H54 (cell line): ENCODE measurements around the gene RNLS.
A peak's percentile ranks its signal among the peaks of the same experiment; 100 is the strongest.

Experiments
- DNase-seq: peaks from one replicate; pipeline ENCODE4 v3.0.0; 2011; ENCODE audit warnings: low spot score, mixed read lengths; ENCODE audit not compliant: insufficient read length
- FAIRE-seq: peaks from 3 replicates; lab custom pipeline; 2011; peaks lifted over from hg19 to GRCh38; lab: Jason Lieb, UNC
- POLR2A ChIP-seq: IDR thresholded peaks from 2 replicates; pipeline ENCODE4 v1.6.1; 2011; ENCODE audit warnings: low read depth, mild to moderate bottlenecking, low read length

Gene RNLS

DNA sequence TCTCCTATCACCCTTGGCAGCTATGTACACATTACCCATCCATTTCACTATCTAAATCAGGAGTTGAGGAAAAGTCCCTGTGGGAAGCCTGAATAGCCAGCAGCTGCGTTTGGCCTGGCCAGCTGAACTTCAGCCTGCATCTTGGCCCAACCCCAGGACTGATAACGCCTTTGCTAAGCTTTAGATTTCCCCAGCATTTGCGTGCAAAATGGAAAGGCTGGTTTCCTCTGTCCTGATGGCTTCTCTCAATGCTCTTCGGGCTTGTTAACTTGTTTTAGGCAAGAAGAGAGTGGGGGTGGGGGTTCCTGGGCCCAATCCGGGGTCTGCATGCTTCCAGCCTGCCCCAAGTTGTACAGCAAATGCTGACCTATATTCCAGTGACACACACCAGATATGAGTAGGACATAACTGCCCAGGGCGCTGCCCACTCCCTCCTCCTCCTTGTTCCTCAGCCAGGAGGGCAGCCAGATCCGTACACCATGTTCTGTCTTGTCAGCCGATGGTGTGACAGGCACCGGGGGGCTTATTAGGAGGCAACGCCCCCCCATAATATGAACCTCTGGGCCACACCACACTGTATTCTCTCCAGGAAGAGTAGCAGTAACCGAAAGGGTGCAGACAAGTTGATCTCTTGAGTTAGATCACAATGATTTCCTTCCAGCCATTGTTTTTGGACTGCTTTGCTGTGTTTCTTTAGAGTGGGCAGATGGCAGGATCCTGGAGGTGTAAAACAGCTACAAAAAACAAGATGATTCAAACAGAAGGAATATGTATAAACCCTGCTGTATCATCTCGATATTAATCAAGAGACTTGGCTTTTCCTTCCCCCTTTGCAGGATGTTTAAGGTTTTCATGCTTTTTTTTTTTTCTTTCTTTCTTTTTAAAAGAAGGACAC, 339.0 kb downstream of the RNLS start:
- DNase-seq, result peak; percentile 72
- TF ChIP-seq POLR2A, result no peak
- FAIRE-seq, result peak; percentile 97

DNA sequence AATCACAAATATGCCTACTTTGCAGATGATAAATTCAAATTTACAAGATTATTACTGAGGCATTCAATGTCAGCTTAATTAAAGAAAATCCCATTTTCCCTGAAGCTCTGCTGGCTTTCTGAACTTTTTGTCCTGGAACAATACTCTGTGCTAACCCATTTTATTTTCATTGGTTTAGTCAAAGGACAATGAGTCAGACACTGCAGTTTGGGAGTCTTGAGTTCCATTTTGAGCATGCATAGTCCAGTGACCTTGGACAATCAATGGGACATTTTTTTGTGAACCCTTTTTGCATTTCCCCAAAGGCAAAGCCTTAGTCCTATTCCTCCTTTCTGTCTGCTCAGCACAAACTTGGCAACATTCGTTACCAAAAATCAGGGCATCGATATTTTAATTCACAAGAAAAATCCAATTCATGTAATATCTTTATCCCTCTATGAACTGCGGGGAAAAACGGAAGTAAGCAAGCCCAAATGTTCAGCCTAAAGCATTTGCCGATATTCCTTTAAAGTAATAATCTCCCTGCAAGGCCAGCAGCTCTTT, 339.8 kb downstream of the RNLS start:
- TF ChIP-seq POLR2A, result no peak
- DNase-seq (no peak), FAIRE-seq (no peak)

DNA sequence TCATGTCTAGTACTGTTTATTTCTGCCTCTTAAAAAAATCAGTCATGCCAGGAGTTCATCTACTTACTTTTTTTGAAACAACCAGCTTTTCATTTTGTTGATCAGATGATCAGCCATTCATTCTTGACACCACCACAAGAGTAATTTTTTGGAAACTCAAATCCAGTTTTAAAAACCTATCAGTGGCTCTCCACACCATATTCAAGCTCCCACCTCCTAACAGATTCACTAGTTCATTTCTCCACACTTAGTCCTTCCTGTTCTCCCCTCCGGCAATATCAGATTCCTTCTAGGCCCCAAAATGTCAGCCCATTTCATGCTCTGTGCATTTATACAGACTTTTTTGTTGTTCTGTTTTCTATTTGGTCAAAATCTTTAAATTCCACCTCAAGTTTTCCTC, 341.6 kb downstream of the RNLS start:
- FAIRE-seq (no peak), DNase-seq (no peak)
- no peak for TF ChIP-seq POLR2A

GRCh38 chr10:88239212-88239611, 343.9 kb downstream of the RNLS start:
- no peak for DNase-seq
- FAIRE-seq, result no peak
- no peak for TF ChIP-seq POLR2A

DNA sequence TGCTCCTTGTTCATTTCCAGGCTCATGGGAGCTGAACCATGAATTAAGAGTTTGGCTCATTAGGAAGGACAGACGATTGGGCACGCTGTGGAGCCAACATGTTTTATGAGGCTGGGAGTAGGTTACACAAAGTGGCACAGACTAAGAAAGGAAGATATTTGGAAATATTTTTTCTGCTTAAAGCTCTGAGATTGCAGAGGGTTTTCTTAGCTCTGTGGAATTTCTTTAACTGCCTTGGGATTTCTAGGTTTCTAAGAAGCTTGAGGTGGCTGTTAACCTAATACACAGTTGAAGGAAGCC, 344.6 kb downstream of the RNLS start:
- TF ChIP-seq POLR2A, result no peak
- FAIRE-seq, result peak; percentile 11

GRCh38 chr10:88237896-88238614, 345.1 kb downstream of the RNLS start:
- no peak for TF ChIP-seq POLR2A
- FAIRE-seq (peak; percentile 57), DNase-seq (no peak)

More for the DNA sequence above, 344.6 kb downstream of the RNLS start:
- DNase-seq, result no peak

DNA sequence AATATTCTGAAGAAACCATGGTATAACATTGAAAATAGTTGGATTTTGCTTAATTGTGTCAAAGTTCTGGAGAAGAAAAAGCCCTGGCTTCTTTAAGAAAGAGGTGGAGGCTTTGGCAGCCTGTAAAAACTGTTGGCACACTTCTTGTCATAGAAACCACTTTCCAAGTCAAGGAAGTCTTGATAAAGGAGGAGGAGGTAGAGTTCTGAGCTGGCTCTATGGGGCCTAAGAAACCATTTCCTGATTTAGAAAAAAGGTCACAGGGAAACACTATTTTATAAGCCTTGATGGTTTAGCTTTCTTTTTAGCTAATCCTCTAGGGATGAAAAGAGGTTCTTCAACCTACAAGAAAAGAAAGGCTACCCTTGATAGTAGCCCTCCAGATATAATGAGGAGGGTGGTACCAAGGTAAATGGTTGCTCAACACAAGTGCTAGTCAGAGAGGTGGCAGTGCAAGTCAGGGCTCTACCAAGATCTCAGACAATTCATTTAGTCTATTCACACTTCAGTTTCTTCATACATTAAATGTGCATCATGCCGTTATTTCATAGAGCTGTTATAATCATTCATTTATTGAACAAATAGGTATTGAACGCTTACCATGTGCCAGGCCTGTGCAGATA, 346.9 kb downstream of the RNLS start:
- TF ChIP-seq POLR2A, result no peak
- peak; percentile 45 for FAIRE-seq
- DNase-seq, result no peak

DNA sequence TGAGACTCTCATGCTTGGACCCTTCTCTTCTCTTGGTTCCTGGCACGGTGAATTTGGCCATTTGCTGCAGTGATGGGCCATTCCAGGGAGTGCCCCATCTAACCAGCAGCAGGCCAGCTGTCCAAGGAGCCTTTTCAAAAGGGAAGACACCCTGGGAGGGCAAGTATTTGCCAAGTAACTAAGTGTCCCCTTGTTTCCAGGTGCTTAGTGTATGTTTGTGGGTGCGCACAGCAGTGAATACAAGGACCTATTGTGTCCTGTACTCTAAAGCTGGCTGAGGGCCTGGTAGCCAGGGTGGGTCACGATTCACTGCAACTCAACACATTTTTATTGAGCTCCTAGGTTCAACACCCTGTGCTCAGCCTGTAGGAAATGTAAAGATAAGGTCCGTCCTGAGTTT, 348.8 kb downstream of the RNLS start:
- no peak for FAIRE-seq
- no peak for TF ChIP-seq POLR2A
- DNase-seq, result no peak

DNA sequence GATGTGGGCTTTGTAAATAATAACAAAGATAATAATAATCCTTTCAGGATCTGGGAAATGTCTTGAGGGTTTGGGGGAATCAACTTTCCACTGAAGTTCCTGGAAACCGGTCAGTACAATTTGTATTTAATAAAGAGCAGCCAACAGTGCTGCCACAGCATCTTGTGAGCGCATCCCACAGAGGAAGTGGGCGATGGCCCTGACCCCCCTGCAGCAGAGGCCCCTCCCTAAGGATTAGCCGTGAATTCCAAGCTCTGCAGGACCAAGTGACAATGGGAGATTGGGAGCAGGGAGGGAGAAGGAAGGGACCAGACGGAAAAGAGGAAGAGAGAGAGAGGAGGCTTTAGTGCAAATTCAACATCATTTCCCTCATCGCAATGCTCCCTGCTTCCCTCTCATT, 349.2 kb downstream of the RNLS start:
- no peak for TF ChIP-seq POLR2A
- DNase-seq (no peak), FAIRE-seq (no peak)

GRCh38 chr10:88232983-88233543, 350.1 kb downstream of the RNLS start:
- TF ChIP-seq POLR2A, result no peak
- DNase-seq (no peak), FAIRE-seq (no peak)

DNA sequence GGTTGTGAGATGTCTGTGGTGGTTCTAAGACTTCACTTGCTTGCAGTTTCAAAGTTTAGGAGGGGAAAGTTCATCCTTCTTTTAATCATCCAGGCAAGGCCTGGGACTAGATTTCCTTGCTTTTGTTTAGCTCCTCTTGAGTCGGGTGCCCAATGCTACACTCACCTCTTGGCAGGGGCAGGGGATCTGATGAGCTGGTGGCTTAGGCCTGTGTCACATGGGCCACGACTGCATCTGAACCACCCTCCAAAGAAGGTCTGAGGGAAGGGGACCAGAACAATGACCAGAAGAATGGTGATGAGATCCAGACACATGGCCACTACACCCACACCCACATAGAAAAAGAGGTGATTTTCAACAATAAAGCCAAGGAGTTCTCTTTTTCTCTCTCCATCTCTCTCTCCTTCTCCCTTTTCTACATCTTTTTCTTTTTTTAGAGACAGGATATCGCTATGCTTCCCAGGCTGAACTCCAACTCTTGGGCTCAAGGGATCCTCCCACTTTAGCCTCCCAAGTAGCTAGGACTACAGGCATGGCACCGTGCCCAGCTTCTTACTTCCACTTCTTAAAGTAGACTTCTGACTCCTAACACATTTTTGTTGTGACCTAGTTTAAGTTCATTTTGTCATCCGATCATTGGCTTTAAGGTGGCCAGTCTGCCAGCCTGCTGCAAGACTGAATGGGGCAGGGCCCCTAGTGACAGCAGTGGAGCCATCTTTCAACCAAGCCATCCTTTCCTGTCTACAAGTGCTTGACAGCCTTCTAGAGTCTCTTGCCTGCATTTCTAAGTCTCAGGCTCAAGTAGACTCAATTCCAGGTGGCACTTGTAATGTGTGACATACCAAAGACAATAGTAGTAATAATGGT, 350.9 kb downstream of the RNLS start:
- TF ChIP-seq POLR2A, result no peak
- DNase-seq (no peak), FAIRE-seq (peak; percentile 84)

DNA sequence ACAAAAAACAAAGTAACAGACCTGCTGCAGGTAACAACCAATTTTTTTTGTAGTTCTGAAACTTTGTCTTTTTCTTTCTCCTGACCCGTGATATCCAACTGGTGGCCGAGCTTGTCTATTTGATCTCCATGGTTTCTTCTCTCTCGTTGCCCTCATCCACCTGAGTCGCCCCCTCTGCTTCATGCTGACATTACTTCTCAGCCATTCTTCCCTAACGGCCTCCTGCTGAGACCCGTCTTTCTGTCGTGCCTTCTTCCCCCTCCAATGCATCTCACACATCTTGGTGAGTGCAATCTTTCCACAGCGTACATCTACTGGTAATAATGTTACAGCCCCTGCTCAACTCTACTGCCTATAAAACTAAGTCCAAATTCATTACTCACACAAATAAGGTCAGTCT, 352.9 kb downstream of the RNLS start:
- FAIRE-seq (no peak), DNase-seq (no peak)
- no peak for TF ChIP-seq POLR2A

DNA sequence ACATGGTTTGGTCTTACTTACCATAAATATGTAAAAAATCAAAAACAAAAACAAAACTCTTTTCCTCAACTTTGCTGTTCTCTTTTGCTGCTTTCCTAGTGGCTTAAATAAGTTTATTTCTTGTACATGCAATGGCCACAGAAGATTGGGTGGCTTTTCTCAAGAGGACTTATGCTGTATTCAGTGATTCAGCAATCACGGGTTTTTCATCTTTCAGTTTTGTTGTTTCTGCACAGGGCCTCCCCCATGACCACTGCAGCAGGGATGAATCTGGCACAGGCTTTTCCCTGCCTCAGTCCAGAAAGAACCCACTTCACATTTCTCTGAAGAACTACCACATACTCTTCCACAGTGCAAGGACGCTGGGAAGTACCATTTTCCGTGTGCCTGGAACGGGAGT, 355.0 kb downstream of the RNLS start:
- DNase-seq, result no peak
- no peak for TF ChIP-seq POLR2A
- no peak for FAIRE-seq
